MV-4-11 (cell line): ENCODE data around the gene STARD10.

Experiments
- DNase-seq: peaks from one replicate; lab custom pipeline; 2025; lab: John Stamatoyannopoulos, UW

STARD10 gene

GRCh38 chr11:72763823-72764222 lies 30.0 kb downstream of the STARD10 start:
- no peak for DNase-seq

DNA sequence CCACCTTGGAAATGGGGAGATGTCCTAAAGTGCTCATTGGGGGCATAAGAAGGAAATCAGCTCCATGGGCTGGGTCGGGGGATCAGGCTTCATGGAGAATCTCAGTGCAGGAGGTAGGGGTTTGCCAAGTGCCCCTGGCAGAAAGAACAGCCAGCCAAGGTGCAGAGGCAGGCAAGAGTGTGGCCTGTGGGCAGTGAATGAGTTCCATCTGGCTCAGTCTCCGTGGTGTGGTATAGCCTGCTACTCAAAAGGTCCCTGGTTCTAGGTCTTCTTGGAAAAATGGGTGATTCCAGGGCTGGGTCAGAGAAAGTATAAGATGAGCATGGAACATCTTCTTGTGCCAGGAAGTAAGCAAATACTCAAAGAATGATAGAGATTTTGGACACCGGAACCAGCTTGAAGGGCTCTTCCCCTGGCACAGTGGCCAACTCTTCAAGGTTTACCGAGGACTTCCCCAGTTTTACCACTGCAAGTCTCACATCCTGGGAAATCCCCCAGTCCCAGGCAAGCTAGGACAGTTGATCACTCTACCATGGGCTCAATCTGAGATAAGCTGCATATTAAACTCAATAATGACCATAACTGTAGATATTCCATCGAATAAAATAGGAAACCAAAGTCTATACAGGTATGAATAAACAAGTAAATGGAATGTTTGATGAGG lies 31.1 kb downstream of the STARD10 start:
- DNase-seq, result no peak

DNA sequence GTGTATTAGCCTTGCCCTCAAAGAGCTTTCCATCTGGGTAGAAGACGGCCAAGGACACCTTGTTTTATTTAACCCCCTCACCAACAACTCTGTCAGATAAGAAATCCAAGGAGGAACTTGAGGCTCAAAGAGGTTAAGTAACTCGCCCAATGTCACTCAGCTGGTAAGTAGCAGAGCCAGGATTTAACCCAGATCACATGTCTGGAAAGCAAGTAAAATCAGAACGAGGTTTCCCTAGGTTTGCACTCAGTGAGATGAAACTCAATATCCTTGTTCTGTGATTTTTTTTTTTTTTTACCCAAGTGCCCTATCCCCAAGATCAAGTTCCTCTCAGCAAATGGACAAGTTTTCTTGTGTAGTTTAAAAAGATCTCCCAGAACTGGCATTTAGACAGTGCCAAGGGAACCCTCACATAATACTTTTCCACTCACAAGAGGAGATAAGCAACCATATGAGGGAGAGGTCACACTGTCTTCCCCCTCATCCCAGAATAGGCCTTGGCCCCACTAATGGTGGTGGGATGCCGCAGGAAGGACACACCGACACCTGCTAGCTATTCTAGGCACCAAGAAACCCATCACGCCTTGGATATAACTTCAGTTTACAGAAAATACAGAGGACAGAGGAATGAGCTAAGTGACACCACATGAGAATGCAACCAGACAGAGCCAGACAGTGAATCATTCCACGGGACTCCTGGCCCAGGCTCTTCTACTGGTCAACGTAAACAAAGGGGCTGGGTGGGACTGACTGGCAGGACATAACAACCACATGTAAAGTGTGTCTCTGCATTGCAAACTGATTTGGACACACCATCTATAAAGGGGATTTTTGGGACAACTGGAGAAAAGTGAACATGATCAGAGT lies 33.1 kb downstream of the STARD10 start:
- DNase-seq, result peak; percentile 29

DNA sequence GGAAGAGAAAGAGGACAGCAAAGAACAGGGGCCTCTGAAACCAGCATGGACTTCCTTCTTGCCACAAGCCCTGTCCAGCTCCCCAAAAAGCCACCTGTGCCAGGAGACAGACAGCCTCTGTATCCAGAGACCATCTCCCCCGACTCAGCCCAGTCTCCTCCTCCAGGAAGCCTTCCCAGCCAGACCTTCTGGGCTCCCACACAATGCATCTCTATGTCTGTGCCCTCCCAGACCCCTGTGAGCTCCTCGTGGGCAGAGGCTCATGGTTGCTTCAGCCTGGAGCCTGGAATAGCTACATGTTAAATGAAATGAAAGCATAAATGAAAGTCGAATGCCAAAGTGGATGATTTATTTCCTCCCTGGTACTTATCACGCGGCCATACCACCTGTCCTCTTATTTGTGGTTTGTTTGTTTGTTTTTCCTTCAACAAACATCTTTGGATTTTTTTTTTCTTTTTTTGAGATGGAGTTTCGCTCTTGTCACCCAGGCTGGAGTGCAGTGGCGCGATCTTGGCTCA lies 34.3 kb downstream of the STARD10 start:
- no peak for DNase-seq

- no peak for DNase-seq
These were observed 35.0 kb downstream of the STARD10 start for GRCh38 chr11:72758690-72759389.

- DNase-seq, result no peak
These were observed 35.5 kb downstream of the STARD10 start for GRCh38 chr11:72758304-72758689.

DNA sequence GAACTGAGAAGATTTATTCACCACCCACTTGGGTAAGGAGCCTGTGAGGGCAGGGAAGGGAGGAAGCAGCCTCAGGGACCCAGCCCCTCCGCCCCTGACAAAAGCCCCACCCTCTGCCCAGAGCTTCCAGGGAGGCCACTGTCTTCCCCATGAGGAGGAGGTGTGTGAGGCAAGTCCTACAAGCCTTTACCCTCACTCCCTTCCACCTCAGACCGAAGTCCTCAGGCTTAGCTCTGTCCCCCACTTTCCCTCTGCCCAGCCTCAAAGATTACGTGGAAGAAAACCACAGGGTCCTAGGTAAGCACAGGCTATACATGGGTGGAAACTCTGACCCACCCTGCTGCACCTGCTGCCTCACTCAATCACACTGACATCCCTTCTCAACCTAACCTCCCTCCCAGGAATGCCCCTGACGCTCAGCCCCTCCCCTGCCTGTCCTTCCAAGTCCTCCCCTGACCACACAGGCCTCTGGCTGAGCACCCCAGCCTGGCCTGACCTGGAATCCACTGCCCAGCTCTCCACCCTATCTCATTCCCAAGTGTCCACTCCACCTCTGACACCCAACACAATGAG lies 38.0 kb downstream of the STARD10 start:
- DNase-seq, result no peak

DNA sequence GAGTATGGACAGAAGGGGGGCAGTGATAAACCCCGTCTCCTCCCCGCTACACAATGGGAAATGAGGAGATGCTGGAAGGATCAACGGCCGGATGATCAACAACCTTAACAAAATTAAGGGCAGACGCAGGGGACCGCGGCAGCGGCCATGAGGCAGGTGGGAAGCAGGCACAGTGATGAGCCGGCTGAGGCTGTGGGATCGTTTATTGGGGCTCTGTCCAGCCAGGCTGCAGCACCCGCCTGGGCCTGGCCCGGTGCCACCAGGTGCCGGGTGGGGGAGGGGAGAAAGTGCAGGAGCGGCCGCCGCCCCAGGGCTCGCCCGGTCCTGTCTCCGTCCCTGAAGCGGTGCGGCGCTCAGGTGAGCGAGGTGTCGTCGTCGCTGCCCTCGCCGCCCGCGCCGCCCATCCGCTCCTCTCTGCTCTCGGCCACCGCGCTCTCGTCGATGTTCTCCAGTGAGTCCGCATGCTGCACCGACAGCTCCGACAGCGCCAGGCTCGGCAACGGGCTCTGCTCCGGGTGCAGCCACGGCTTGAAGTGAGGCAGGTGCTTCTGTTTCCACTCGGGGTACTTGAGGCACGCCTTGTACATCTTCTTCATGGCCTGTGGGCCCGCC lies 39.2 kb downstream of the STARD10 start:
- DNase-seq, result no peak

- no peak for DNase-seq
These were observed 39.7 kb downstream of the STARD10 start for GRCh38 chr11:72754149-72754543.

GRCh38 chr11:72753341-72754148 lies 40.3 kb downstream of the STARD10 start:
- peak; percentile 14 for DNase-seq

DNA sequence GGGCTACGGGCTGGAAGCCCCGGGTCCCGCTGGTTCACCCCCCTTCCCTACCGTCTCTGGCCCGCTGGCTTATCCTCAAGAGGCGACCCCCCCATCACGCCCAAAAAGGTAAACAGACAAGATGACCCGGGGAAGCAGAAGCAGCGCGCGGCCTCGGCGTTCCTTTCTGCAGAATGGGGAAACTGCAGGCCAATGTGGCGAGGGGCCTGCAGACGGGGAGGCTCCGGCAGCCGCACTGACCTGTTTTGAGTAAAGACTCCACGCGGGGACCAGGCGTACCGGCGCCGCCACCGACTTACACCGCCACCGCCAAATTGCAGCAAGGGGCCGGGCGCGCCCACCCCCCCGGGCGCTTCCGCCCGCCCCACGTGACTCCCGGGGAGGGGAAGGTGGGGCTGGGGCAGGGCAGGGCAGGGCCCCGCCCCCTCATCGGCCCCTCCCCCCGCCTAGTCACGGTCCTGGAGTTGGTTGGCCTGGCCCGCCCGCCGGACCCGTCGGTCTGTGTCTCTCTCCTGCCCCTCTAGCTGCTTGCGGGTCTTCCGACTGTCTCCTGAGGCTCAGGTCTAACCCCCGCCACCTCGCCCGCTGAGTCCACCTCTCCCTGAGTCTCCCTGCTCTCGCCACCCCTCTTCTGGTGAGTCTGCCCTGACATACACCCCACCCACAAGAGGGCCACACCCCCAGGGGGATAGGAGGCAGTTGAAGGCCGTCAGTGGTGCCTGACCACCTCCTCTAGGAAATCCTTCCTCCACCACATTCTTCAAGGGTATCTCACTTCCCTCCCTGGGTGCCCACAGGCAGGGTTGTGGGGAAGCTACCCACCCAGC lies 41.5 kb downstream of the STARD10 start, which contains the start of gene ARAP1:
TSS of gene ARAP1 (minus strand) at position 321 of the 827 bp plus-strand sequence. CDS start 25,280 bp downstream, outside the sequence.
- DNase-seq, result peak; percentile 85

DNA sequence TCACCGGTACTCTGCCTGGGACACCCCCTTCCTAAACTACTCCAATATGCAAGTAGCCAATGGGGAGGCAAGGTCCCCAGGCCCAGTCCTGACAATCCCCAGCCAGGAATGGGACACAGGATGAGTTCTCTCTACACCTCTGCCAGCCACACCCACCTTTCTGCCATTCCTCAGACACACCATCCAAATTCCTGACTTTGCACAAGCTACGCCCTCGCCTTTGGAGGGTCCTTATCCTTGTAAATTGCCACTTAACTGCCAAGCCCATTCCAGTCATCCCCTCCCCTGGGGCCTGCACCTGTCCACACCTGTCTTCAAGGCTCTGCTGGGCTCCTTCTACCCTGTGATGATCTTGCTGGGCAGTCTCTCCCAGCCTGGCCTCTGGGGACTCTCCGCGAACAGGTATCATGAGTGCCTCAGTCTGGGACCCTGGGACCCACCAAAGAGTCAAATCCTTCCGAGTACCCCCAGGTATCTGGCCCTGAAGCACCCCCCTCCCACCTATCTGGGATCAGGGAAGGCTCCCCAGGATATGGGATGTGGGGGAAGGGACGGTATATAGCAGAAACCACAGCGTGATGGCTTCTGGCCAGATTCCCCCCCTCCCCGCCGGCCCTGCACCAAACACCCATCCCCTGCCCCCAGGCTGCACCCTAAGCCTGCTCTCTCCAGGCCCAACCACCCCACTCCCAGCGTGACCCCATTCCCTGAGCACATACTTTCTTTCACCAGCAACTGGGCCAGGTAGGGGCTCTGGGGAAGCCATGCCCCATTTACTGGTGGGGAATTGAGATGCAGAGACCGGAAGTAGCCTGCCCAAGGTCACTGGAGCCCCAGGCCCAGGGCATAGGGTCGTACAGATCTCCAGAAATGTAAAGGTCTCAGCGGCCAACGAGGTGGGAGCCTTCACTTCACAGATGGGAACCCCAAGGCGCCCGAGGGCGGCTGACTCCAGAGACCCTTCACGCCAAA lies 42.4 kb downstream of the STARD10 start:
- no peak for DNase-seq

DNA sequence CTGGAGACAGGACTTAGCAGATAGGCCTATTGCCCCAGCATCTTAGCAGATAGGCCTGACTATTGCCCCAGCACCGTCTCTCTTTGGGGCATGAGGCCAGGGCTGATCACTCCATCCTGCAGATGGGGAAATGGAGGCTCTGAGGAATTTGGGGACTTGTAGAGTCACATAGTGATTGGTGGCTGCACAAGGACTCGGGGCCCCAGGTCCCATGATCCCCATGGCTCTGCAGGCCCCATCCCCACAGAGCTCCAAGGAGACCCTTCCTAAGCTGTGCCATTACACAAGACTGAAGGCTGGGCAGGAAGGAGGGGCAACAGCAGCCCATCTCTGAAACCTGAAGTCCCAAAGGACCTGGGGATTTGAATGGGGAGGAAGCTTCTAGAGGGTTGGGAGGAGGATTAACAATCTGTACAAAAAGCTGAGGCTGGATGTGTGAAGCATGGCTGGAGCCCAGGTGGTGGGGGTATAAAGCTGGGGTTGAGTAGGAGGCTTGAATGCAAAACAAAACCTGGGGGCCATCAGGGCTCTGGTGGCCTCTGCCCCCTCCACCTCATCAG lies 43.2 kb downstream of the STARD10 start:
- no peak for DNase-seq

DNA sequence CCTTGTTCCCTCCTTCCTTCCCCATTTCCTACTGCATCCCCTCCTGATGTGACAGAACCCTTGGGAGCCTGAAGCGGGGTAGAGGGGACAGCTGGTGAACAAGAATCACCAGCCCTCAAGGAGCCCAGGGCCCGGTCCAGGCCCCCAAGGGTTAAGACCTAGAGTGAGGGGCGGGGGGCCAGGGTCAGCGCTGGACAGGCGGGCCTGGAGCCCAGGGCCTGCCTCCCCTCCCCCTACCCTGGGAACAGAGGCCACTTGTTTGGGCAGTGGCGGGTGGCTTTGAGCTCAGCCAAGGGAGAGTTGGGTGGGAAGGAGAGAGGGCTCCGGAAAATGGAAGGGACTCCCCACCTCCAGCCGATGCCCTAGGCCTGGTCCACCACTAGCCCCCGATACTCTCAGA lies 43.8 kb downstream of the STARD10 start:
- no peak for DNase-seq

GRCh38 chr11:72747289-72747855 lies 46.5 kb downstream of the STARD10 start:
- DNase-seq, result no peak

GRCh38 chr11:72746821-72747220 lies 47.0 kb downstream of the STARD10 start:
- no peak for DNase-seq

DNA sequence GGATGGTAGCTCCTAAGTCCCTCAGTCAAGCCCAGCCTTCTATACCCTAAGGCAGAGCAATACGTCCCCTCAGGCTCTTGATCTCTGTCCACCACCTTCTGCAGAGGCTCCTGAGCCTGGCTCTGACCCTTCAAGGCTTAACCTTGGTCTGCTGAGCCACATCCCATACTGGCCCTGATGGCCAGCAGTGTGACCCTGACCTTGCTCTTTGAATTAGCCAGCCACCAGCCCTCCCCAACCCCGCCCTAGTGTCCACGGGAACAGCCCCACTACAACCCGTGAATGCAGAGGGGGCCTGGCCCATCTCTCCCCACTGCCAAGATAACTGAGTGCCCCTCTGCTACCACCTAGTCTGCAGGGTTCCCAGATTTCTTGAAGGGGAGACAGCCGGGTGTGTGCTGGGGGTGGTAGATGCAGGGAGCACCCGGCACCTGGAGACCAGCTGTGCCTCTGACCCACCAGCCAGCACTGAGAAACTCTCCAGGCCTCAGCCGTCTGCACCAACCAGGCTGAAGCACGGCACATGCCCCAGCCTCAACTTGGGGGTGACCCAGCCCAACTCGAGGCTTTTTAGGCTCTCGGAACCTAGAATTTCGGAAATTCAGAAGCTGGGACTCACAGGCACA lies 47.8 kb downstream of the STARD10 start:
- DNase-seq, result no peak

DNA sequence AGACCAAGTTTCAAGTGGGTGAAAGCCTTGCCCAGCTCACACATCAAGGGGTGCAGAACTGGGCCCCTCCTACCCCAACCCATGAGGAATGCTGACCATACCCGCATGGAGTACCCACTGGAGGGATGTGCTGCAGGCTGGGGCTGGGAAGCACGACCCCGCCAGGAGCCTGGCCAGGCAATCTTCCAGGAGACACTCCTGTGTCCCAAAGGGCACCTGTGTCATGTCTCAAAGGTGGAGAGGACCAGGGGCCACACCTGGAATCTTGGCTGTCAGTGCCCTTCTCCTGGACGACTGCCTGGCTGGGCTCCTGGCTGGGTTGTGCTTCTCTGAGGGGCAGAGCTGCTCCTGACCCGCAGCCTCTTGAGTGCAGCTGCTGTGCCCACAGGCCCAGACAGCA lies 48.3 kb downstream of the STARD10 start:
- no peak for DNase-seq
